Left colon (tissue), 2 donors: ENCODE results near the gene CFAP92. TPM values are rescaled to one million over a fixed set of nuclear protein-coding genes. Genes with fewer than 3 reads are reported as not detected.
"Not testable (repeated sequence)": the region's sequence is repeated elsewhere in the genome, so short reads cannot be mapped to it uniquely, and the experiment has no call there.

ENCODE experiments used
- ATAC-seq: fragments of 200-7000 bp; cut with Tn5 transposase; one replicate; pipeline ENCODE4 v1.9.1; 2020; ENCODE audit warnings: mild to moderate bottlenecking, moderate library complexity
- DNase-seq, 2 donors: peaks; one replicate each; pipeline ENCODE4 v3.0.0-alpha.2; 2020
- intact Hi-C, 2 donors: fragments of 100-400 bp; cut with DNase I in 1 of 2; cut with micrococcal nuclease in 1 of 2; formaldehyde crosslinking; loops; one replicate each; pipeline versions ENCODE4 v1.11.2 to v1.14.0; 2022; cut with DNase I, micrococcal nuclease
- total RNA-seq, 2 donors: library from RNA; stranded (reverse); fragmentation: NEBNext Ultra II Directional; extraction: Animal tissue kit (Norgen Biotek cat#: 25700); gene quantifications; one replicate each; pipeline ENCODE4 v1.2.1, GENCODE V29; 2021
- donor health status: DM: no; HTN: no; CAD: no.
- donor health status: DM: yes; HTN: yes; CAD: no.

The CFAP92 gene
- total RNA-seq, 2 donors from 2014 or later = 2.1 to 2.9 TPM

GRCh38 chr3:128880455-128880854 is 113.4 kb downstream of the CFAP92 start:
- DNase-seq, intact Hi-C loops, ATAC-seq: not testable (repeated sequence)

DNA sequence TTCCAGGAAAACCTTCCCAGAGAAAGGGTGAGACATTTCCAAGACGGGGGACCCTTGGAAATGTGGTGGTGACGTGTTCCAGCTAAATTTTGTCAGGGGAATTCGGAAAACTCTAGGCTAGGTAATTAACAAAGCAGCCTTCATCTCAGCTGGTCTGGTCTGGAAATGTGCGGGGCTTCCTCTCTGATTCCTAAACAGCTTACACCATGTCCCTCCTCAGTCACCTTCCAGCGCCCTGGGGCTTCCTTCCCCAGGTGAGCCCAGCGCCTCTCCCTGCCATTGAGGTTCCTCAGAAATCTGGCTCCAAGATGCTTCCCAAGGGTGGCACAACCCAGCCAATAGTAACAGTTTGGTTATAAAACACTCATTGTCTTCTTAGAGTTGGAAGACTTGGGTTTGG is 113.9 kb downstream of the CFAP92 start:
- intact Hi-C loops = no loop called here

GRCh38 chr3:128879125-128879969 is 114.5 kb downstream of the CFAP92 start, which contains the start of gene ACAD9:
Gene ACAD9 (plus strand): TSS chr3:128879620. CDS start chr3:128879692, 72 bp downstream.
- ATAC-seq = peak; percentile 95
- intact Hi-C loops = no loop called here

More for the DNA sequence above, 113.9 kb downstream of the CFAP92 start:
- DNase-seq (no peak), ATAC-seq (no peak)

DNA sequence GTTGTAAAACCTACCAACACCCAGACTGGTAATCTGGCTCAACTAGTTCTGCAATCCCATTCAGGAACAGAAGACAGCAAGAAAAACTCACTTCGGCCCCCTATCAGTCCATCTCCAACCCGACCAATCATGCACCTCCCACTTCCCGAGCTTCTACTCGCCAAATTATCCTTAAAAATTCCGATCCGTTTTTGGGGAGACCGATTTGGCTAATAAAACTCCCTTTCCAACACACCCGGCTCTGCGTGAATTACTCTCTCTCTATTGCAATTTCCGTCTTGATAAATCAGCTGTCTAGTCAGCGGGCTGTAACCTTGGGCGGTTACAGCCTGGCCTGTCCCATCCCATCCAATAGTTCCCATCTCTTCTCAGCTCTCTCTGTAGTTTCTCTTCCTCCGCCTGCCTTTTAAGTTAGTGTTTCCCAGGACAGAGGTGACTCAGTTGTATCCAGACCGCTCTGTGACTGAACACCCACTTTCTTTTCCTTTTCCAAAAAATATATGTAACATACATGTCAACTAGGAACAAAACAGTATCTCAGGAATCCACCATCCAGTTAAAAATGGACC is 115.2 kb downstream of the CFAP92 start:
- ATAC-seq = peak; percentile 66
- intact Hi-C loops = no loop called here
- DNase-seq = peak; percentile 27 to 41

More at GRCh38 chr3:128879125-128879969, 114.5 kb downstream of the CFAP92 start, which contains the start of gene ACAD9:
- peak; percentile 97 to 98 for DNase-seq

DNA sequence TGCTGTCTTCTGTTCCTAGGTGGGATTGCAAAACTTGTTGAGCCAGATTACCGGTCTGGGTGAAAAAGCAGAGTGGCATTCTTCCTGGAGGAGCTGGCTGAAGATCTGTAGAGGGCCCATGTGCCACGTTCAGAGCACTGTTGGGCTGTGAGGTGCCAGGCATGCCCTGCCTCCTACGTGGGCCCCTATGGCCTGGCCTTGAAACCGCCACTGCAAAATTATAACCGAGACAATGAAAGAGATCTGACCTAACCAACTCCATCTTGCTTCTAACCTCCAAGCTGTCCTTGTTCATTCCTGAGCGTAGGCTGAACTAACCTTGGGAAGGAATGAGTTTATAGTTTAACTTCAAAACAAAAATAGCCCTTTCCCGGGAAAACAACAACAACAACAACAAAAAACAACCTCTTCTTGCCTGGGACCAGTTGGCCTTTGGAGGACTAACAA is 115.8 kb downstream of the CFAP92 start:
- intact Hi-C loops = no loop called here
- DNase-seq = no peak
- ATAC-seq = no peak

- intact Hi-C loops = no loop called here
- DNase-seq (peak; percentile 38 to 44), ATAC-seq (no peak)
These were observed 118.2 kb downstream of the CFAP92 start for GRCh38 chr3:128875556-128876120.

- no peak for ATAC-seq
- intact Hi-C loops = no loop called here
- DNase-seq = no peak
These were observed 119.2 kb downstream of the CFAP92 start for GRCh38 chr3:128874481-128875180.

DNA sequence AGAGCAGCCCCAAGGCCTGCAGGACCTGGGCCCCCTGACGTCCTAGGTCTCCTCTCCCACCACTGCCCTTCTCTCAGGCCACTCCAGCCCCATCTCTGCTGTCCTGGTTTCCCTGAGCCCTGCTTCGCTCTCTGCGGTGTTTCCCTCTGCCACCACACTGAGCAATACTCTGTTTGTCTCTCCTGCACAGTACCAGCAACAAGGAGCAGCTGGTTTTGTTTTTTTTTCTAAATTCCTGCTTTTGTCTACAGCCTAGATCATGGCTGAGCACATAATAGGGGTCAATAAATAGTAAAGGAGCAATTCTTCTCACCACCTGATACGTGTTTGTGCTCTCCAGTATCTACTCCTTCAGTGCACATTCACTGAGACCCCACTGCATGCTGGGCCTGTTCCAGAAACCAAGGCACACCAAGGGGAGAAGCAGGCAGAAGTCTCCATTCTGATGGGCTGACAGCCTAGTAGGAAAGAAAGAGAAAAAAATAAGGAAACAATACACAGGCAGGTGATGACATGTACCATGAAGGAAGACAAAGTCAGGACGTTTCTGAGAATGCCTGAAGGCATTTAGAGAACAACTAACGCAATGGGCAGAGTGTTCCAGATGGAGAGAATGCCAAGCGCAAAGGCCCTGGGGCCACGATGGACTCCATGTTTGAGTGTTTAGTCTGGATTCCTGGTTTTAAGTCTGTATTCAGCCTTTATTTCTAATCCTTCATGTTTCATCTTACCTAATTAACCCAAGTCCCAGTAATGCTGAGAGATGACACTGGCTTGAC is 120.4 kb downstream of the CFAP92 start:
- DNase-seq (no peak), ATAC-seq (no peak)
- intact Hi-C loops = no loop called here

GRCh38 chr3:128872744-128873143 is 121.1 kb downstream of the CFAP92 start:
- DNase-seq (no peak), ATAC-seq (no peak)
- intact Hi-C loops = no loop called here

GRCh38 chr3:128872282-128872681 is 121.6 kb downstream of the CFAP92 start:
- no peak for ATAC-seq
- intact Hi-C loops = no loop called here
- no peak for DNase-seq

- ATAC-seq (no peak), DNase-seq (no peak)
- intact Hi-C loops = no loop called here
These were observed 123.5 kb downstream of the CFAP92 start for GRCh38 chr3:128870347-128870746.

- DNase-seq (no peak), ATAC-seq (peak; percentile 20)
- intact Hi-C loops = no loop called here
These were observed 126.4 kb downstream of the CFAP92 start for GRCh38 chr3:128867200-128868125.

GRCh38 chr3:128864849-128865804 is 128.7 kb downstream of the CFAP92 start:
- intact Hi-C loops, DNase-seq, ATAC-seq: not testable (repeated sequence)

DNA sequence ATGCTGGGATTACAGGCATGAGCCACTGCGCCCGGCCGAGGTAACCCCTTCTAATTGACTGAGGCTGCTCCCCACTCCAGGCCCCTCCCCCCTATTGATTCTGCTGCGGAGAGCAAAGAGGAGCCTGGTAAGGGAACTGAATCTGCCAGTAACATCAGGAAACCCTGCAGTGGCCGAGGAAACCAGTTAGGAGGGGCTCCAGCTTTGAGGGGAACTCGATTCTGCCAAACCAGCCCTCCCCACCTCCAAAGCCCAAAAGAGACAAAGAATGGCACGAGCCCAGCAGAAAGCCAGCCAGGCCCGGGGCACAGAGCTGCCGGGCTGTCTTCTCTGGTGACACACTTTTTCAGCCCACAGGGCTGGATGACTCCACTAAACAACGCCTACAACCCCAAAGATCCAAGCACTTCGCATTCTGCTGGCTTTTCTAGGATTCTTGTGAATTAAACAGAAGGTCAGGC is 129.5 kb downstream of the CFAP92 start:
- intact Hi-C loops = no loop called here
- no peak for DNase-seq
- no peak for ATAC-seq

GRCh38 chr3:128863560-128863959 is 130.3 kb downstream of the CFAP92 start:
- ATAC-seq = no peak
- no peak for DNase-seq
- intact Hi-C loops = no loop called here

GRCh38 chr3:128861491-128861890 is 132.4 kb downstream of the CFAP92 start:
- intact Hi-C loops = no loop called here
- ATAC-seq (no peak), DNase-seq (no peak)
